ENCODE results near the gene ADGRE3.
A peak's percentile ranks its signal among the peaks of the same experiment; 100 is the strongest.
"Not testable (repeated sequence)": the region's sequence is repeated elsewhere in the genome, so short reads cannot be mapped to it uniquely, and the experiment has no call there.

ADGRE3 gene

GRCh38 chr19:14599548-14600147, 75.0 kb downstream of the ADGRE3 start:
- no peak for DNase-seq (ENCODE audit: low spot score)

GRCh38 chr19:14595558-14595957, 79.1 kb downstream of the ADGRE3 start:
- DNase-seq (ENCODE audit: low spot score): no peak

GRCh38 chr19:14589433-14589832, 85.2 kb downstream of the ADGRE3 start:
- not testable (repeated sequence) for DNase-seq (ENCODE audit: low spot score)

GRCh38 chr19:14585187-14585586, 89.5 kb downstream of the ADGRE3 start:
- not testable (repeated sequence) for DNase-seq (ENCODE audit: low spot score)

GRCh38 chr19:14584372-14584771, 90.3 kb downstream of the ADGRE3 start:
- not testable (repeated sequence) for DNase-seq (ENCODE audit: low spot score)

GRCh38 chr19:14582894-14583340, 91.7 kb downstream of the ADGRE3 start, which contains the start of gene CLEC17A:
Gene CLEC17A, plus strand, starts transcription at chr19:14583084. Its CDS starts 77 bp downstream, at chr19:14583161.
- no peak for DNase-seq (ENCODE audit: low spot score)

- no peak for DNase-seq (ENCODE audit: low spot score)
These were observed 93.9 kb downstream of the ADGRE3 start for GRCh38 chr19:14580623-14581237.

GRCh38 chr19:14577885-14578427, 96.7 kb downstream of the ADGRE3 start:
- DNase-seq (ENCODE audit: low spot score): no peak

GRCh38 chr19:14577264-14577663, 97.4 kb downstream of the ADGRE3 start:
- DNase-seq (ENCODE audit: low spot score): no peak

- DNase-seq (ENCODE audit: low spot score): no peak
These were observed 98.3 kb downstream of the ADGRE3 start for GRCh38 chr19:14576363-14576762.

- no peak for DNase-seq (ENCODE audit: low spot score)
These were observed 99.1 kb downstream of the ADGRE3 start for GRCh38 chr19:14575428-14575980.

- peak; percentile 95 for DNase-seq (ENCODE audit: low spot score)
These were observed 102.8 kb downstream of the ADGRE3 start, which contains the start of gene NDUFB7 for GRCh38 chr19:14571695-14572490. Gene NDUFB7, minus strand, starts transcription at chr19:14572066. Its CDS starts 66 bp downstream, at chr19:14572000.

GRCh38 chr19:14570864-14571527, 103.6 kb downstream of the ADGRE3 start:
- no peak for DNase-seq (ENCODE audit: low spot score)

Data from AG20443 (cell line).